MM.1S (cell line): Measurements from ENCODE around the gene ZMIZ1.

ENCODE experiments used
- DNase-seq: peaks from one replicate; pipeline ENCODE4 v3.0.0-alpha.2; 2015
- H2AFZ ChIP-seq: fragments of 300-600 bp; sonication (generic); 2 replicates; pipeline ENCODE4 v1.6.0; 2016; ENCODE audit warnings: antibody characterized with exemption, low read length
- H3F3A ChIP-seq: fragments of 300-600 bp; sonication (generic); 2 replicates; pipeline ENCODE4 v1.6.1; 2016; ENCODE audit warnings: mild to moderate bottlenecking, antibody characterized with exemption, low read length, moderate library complexity, mixed read lengths; ENCODE audit not compliant: insufficient read depth
- H3K27ac ChIP-seq: fragments of 300-600 bp; sonication (generic); 2 replicates; pipeline ENCODE4 v1.5.1; 2016; ENCODE audit warnings: mild to moderate bottlenecking, low read length
- H3K27me3 ChIP-seq: fragments of 300-600 bp; sonication (generic); replicated peaks from 2 replicates; pipeline ENCODE4 v1.6.0; 2016; ENCODE audit warnings: low read length; ENCODE audit not compliant: insufficient read depth
- H3K36me3 ChIP-seq: fragments of 300-600 bp; sonication (generic); replicated peaks from 2 replicates; pipeline ENCODE4 v1.6.1; 2016; ENCODE audit warnings: mild to moderate bottlenecking, low read length, mixed read lengths; ENCODE audit not compliant: insufficient read depth
- H3K4me1 ChIP-seq: fragments of 300-600 bp; sonication (generic); 2 replicates; pipeline ENCODE4 v1.6.1; 2016; ENCODE audit warnings: low read length, mixed read lengths
- H3K4me2 ChIP-seq: fragments of 300-600 bp; sonication (generic); 2 replicates; pipeline ENCODE4 v1.6.0; 2016; ENCODE audit warnings: low read depth, low read length
- H3K4me3 ChIP-seq: fragments of 300-600 bp; sonication (generic); 2 replicates; pipeline ENCODE4 v1.5.1; 2016; ENCODE audit warnings: low read length, mixed read lengths
- H3K79me2 ChIP-seq: fragments of 300-600 bp; sonication (generic); 2 replicates; pipeline ENCODE4 v1.6.1; 2016; ENCODE audit warnings: mixed run types, low read length, mixed read lengths
- H3K9ac ChIP-seq: fragments of 300-600 bp; sonication (generic); 2 replicates; pipeline ENCODE4 v1.6.1; 2016; ENCODE audit warnings: low read length, mixed read lengths
- H3K9me2 ChIP-seq: fragments of 300-600 bp; sonication (generic); replicated peaks from 2 replicates; pipeline ENCODE4 v1.6.1; 2016; ENCODE audit warnings: mild to moderate bottlenecking, low read length, mixed read lengths; ENCODE audit not compliant: insufficient read depth
- H3K9me3 ChIP-seq: fragments of 300-600 bp; sonication (generic); replicated peaks from 2 replicates; pipeline ENCODE4 v1.6.1; 2016; ENCODE audit warnings: mild to moderate bottlenecking, low read length, mixed read lengths; ENCODE audit not compliant: insufficient read depth
- H4K20me1 ChIP-seq: fragments of 300-600 bp; sonication (generic); 2 replicates; pipeline ENCODE4 v1.6.1; 2016; ENCODE audit warnings: mild to moderate bottlenecking, low read length, moderate library complexity, mixed read lengths; ENCODE audit not compliant: insufficient read depth
- CTCF ChIP-seq: fragments of 300-600 bp; sonication (generic); IDR thresholded peaks from 2 replicates; pipeline ENCODE4 v1.5.1; 2016; ENCODE audit warnings: antibody characterized with exemption, low read length, mixed read lengths
- EZH2 ChIP-seq: fragments of 300-600 bp; sonication (generic); optimal IDR thresholded peaks from 2 replicates; pipeline ENCODE3; 2017; ENCODE audit warnings: low read depth, mild to moderate bottlenecking, antibody characterized with exemption, low read length, mixed read lengths
- EZH2phosphoT487 ChIP-seq: fragments of 300-600 bp; sonication (generic); IDR thresholded peaks from 2 replicates; pipeline ENCODE4 v1.6.1; 2018; ENCODE audit warnings: antibody characterized with exemption, low read length

Gene ZMIZ1

GRCh38 chr10:79280956-79281355, 212.2 kb downstream of the ZMIZ1 start:
- no peak overlapping the region for H3K4me2 ChIP-seq
- H3K27ac ChIP-seq, result no peak overlapping the region
- H3K4me3 ChIP-seq, result no peak overlapping the region
- H4K20me1 ChIP-seq, result peaks cover 2% of the 10 kb centered on the region; the same call in 1 of the 2 replicates
- peaks cover 83% of the 10 kb centered on the region for H3K79me2 ChIP-seq
- peaks cover 5% of the 10 kb centered on the region; the same call in 1 of the 2 replicates for H3F3A ChIP-seq
- no peaks in the 10 kb centered on the region for H3K36me3 ChIP-seq
- no peaks in the 10 kb centered on the region for H3K27me3 ChIP-seq
- no peaks in the 10 kb centered on the region for H3K9me3 ChIP-seq
- no peak for TF ChIP-seq EZH2phosphoT487
- no peak for TF ChIP-seq EZH2
- TF ChIP-seq CTCF, result no peak
- no peak overlapping the region for H2AFZ ChIP-seq
- H3K4me1 ChIP-seq, result peaks cover 32% of the 10 kb centered on the region
- H3K9ac ChIP-seq, result no peak overlapping the region
- no peaks in the 10 kb centered on the region for H3K9me2 ChIP-seq
- DNase-seq, result no peak

GRCh38 chr10:79282388-79282787, 213.6 kb downstream of the ZMIZ1 start:
- H3K27me3 ChIP-seq, result no peaks in the 10 kb centered on the region
- no peak for TF ChIP-seq EZH2phosphoT487
- TF ChIP-seq CTCF, result no peak
- TF ChIP-seq EZH2, result no peak
- no peak for DNase-seq

DNA sequence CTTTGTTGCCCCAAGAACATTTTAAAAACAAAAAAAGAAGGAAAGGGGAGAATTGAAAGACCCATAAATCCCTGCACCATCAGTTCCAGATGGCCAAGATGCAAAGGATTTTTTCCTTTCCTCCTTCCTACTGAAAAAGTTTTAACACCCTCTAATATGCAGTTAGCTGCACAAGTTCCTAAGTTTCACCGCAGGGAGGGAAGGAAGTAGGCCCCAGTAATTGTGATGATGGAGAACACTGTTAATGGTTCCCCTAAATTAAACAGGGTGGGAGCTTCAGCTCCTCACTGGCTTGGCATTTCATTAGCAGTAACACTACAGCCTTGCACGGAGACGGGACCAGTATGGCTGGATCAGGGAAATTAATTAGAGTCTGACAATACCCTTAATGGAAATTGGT, 214.8 kb downstream of the ZMIZ1 start:
- no peak for DNase-seq
- H3K27ac ChIP-seq, result no peak overlapping the region
- no peaks in the 10 kb centered on the region for H3K27me3 ChIP-seq
- no peaks in the 10 kb centered on the region for H3K9me2 ChIP-seq
- no peak overlapping the region for H3K4me3 ChIP-seq
- H3K79me2 ChIP-seq, result peaks cover 87% of the 10 kb centered on the region
- no peak overlapping the region for H2AFZ ChIP-seq
- TF ChIP-seq EZH2, result no peak
- TF ChIP-seq EZH2phosphoT487, result no peak
- no peak for TF ChIP-seq CTCF
- peaks cover 39% of the 10 kb centered on the region for H3K4me1 ChIP-seq
- H3F3A ChIP-seq, result peaks cover 5% of the 10 kb centered on the region; the same call in 1 of the 2 replicates
- H3K9ac ChIP-seq, result no peak overlapping the region
- H3K4me2 ChIP-seq, result no peak overlapping the region
- H3K9me3 ChIP-seq, result no peaks in the 10 kb centered on the region
- H4K20me1 ChIP-seq, result no peaks in the 10 kb centered on the region
- no peaks in the 10 kb centered on the region for H3K36me3 ChIP-seq

More at GRCh38 chr10:79282388-79282787, 213.6 kb downstream of the ZMIZ1 start:
- Histone ChIP-seq H2AFZ (no peak overlapping the region), H3K4me3 (no peak overlapping the region), H3K9ac (no peak overlapping the region), H3K9me3 (no peaks in the 10 kb centered on the region), H3F3A (peaks cover 5% of the 10 kb centered on the region; the same call in 1 of the 2 replicates), H4K20me1 (no peaks in the 10 kb centered on the region), H3K4me1 (peaks cover 39% of the 10 kb centered on the region), H3K4me2 (no peak overlapping the region), H3K9me2 (no peaks in the 10 kb centered on the region), H3K36me3 (no peaks in the 10 kb centered on the region), H3K79me2 (peaks cover 83% of the 10 kb centered on the region), H3K27ac (no peak overlapping the region)
